ENCODE results near the gene HAAO. TPM values are rescaled to one million over a fixed set of nuclear protein-coding genes. Genes with fewer than 3 reads are reported as not detected.

HAAO gene
- total RNA-seq, 3 donors from 2014 or later: 4.4 to 6.2 (median 5.9) TPM

DNA sequence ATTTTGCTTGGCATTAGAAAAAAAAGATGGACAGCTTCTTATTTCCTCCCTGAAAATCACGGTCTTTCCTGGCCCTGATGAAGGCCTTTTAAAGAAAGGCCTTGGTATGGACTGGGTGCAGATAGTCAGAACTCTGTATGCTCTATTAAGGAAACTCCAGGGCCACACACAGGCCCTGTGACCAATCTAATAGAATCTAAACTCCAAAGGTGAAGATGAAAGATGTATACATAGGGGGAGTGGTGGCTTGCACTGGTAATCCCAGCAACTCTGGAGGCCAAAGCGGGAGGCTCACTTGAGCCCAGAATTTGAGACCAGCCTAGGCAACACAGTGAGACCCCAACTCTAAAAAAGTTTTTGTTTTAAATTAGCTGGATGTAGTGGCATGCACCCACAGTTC is 65.7 kb downstream of the HAAO start:
- intact Hi-C loops (cut with DNase I; ENCODE audit: low total_unique reads): no loop called here
- H3K27me3 ChIP-seq: no peaks in the 10 kb centered on the region
- H3K4me3 ChIP-seq: no peak overlapping the region
- DNase-seq (ENCODE audit: low spot score in 2 of 2): no peak
- TF ChIP-seq POLR2A (IDR thresholded peaks at IDR 0.05): no peak
- TF ChIP-seq, protein P1, sequence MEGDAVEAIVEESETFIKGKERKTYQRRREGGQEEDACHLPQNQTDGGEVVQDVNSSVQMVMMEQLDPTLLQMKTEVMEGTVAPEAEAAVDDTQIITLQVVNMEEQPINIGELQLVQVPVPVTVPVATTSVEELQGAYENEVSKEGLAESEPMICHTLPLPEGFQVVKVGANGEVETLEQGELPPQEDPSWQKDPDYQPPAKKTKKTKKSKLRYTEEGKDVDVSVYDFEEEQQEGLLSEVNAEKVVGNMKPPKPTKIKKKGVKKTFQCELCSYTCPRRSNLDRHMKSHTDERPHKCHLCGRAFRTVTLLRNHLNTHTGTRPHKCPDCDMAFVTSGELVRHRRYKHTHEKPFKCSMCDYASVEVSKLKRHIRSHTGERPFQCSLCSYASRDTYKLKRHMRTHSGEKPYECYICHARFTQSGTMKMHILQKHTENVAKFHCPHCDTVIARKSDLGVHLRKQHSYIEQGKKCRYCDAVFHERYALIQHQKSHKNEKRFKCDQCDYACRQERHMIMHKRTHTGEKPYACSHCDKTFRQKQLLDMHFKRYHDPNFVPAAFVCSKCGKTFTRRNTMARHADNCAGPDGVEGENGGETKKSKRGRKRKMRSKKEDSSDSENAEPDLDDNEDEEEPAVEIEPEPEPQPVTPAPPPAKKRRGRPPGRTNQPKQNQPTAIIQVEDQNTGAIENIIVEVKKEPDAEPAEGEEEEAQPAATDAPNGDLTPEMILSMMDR (IDR thresholded peaks at IDR 0.05): no peak
- no peak for TF ChIP-seq POLR2AphosphoS5 (IDR thresholded peaks at IDR 0.05)
- no peak overlapping the region for H3K27ac ChIP-seq
- peaks cover 0 to 7% of the 10 kb centered on the region in 2 donors for H3K9me3 ChIP-seq
- no peaks in the 10 kb centered on the region for H3K36me3 ChIP-seq
- H3K4me1 ChIP-seq: no peaks in the 10 kb centered on the region

DNA sequence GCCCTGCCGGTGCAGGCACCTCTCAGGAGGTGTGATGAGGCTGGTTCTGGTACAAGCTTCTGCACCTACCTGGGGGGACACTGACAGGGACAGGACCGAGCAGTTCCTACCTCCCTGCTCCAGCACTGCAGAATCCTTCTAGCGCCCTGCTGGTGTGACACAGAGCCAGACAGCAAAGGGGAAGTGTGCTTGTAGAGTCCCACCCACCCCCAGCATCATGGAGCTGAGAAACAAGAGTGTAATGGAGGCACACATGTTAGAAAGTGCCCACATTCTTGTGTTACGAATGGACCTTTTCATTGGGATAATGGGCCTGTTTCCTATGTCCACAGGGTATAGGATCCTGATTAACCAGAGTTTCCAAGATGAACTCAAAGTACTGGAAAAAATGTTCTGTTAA is 66.7 kb downstream of the HAAO start:
- no peaks in the 10 kb centered on the region for H3K36me3 ChIP-seq
- H3K9me3 ChIP-seq: peaks cover 0 to 7% of the 10 kb centered on the region in 2 donors
- no peaks in the 10 kb centered on the region for H3K27me3 ChIP-seq
- H3K4me3 ChIP-seq: no peak overlapping the region
- no peak for DNase-seq (ENCODE audit: low spot score in 2 of 2)
- intact Hi-C loops (cut with DNase I; ENCODE audit: low total_unique reads): no loop called here
- H3K27ac ChIP-seq: no peak overlapping the region
- no peaks in the 10 kb centered on the region for H3K4me1 ChIP-seq
- TF ChIP-seq, protein P1 (IDR thresholded peaks at IDR 0.05): no peak
- TF ChIP-seq POLR2A (IDR thresholded peaks at IDR 0.05) (no peak), POLR2AphosphoS5 (IDR thresholded peaks at IDR 0.05) (no peak)

DNA sequence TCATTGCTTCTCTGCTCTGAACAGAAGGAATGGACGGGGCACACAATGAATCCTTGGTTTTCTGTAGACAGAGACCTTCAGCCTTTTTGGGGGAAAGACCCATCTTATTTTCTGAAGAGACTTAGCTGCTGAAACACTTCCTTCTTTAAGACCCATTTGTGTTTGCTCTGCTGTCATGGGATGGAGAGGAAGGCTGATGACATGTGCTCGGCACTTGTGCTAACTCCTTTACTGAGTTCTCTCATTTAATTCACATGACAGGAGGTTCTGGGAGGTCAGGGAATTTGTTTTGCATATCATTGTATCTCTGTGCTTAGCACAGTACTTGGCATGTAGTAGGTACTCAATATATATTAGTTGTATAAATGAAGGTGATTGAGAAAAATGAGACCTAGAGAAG is 67.5 kb downstream of the HAAO start:
- Histone ChIP-seq H3K27ac (no peak overlapping the region), H3K4me1 (no peaks in the 10 kb centered on the region), H3K9me3 (peaks cover 0 to 7% of the 10 kb centered on the region in 2 donors), H3K36me3 (no peaks in the 10 kb centered on the region), H3K4me3 (no peak overlapping the region), H3K27me3 (no peaks in the 10 kb centered on the region)
- intact Hi-C loops (cut with DNase I; ENCODE audit: low total_unique reads): no loop called here
- DNase-seq (ENCODE audit: low spot score in 2 of 2): no peak
- TF ChIP-seq POLR2A (IDR thresholded peaks at IDR 0.05): no peak
- TF ChIP-seq POLR2AphosphoS5 (IDR thresholded peaks at IDR 0.05): no peak
- TF ChIP-seq, protein P1 (IDR thresholded peaks at IDR 0.05): no peak

DNA sequence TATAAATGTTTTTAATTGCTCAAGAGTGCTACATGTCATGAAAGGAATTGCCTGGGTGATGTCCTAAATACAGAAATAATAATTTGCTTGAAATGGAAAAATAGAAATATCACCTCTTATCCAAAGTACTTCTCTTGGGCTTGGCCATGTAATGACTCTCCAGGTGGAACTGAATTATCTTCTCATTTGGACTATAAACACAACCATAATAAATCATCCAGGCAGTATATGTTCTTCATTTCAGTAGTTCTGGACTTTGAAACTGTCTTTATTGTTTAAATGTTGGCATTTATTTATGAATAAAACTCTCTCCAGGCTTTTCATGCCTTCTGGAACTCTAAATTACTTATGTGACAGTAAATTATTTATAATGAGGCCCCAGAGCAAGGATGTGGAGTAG is 68.9 kb downstream of the HAAO start:
- TF ChIP-seq, protein P1 (IDR thresholded peaks at IDR 0.05): no peak
- TF ChIP-seq POLR2A (IDR thresholded peaks at IDR 0.05) (no peak), POLR2AphosphoS5 (IDR thresholded peaks at IDR 0.05) (no peak)
- intact Hi-C loops (cut with DNase I; ENCODE audit: low total_unique reads): no loop called here
- no peaks in the 10 kb centered on the region for H3K9me3 ChIP-seq
- H3K4me3 ChIP-seq: no peak overlapping the region
- H3K4me1 ChIP-seq: no peaks in the 10 kb centered on the region
- H3K27ac ChIP-seq: no peak overlapping the region
- no peaks in the 10 kb centered on the region for H3K36me3 ChIP-seq
- no peaks in the 10 kb centered on the region for H3K27me3 ChIP-seq
- no peak for DNase-seq (ENCODE audit: low spot score in 2 of 2)

DNA sequence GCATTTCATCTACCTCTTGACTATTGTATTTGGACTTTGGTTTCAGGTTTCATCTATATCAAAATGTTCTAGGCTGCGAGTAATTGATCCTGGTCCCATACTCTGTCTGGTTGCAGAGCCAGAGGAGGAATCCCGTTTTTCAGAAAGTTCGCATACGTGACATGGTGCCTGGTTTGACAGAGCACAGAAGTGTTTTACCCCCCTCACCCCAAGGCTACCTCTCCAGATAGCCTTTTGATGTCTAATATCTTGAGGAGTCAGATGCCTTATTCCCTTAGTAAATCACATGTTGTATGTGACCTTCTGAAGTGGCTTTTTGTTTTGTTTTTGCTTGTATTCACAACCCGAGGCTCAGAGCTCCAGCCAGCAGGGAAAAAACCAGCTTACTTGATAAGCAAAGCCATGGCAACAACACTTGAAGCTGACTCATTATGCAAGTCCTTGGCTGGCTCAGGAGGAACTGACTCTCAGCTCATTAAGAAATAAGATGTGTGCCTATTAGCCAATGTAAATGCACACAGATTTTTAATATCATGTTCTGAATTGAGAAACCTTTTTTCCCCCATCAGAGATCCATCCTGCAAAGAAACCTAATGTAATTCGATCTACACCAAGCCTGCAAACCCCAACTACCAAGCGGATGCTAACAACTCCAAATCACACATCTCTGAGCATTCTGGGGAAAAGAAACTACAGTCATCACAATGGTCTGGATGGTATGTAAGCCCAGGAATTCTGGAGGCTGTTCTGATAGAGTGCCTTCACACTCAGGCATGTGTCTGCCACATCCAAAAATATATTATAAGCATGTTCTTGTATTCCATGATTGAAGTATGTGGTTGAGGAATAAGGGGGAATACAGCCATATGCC is 69.8 kb downstream of the HAAO start:
- TF ChIP-seq POLR2A (IDR thresholded peaks at IDR 0.05) (no peak), POLR2AphosphoS5 (IDR thresholded peaks at IDR 0.05) (no peak)
- TF ChIP-seq, protein P1 (IDR thresholded peaks at IDR 0.05): no peak
- DNase-seq (ENCODE audit: low spot score in 2 of 2): peak in 1 of 2 donors; percentile 23
- no peak overlapping the region for H3K4me3 ChIP-seq
- intact Hi-C loops (cut with DNase I; ENCODE audit: low total_unique reads): no loop called here
- H3K9me3 ChIP-seq: no peaks in the 10 kb centered on the region
- H3K27me3 ChIP-seq: no peaks in the 10 kb centered on the region
- H3K4me1 ChIP-seq: no peaks in the 10 kb centered on the region
- no peak overlapping the region for H3K27ac ChIP-seq
- no peaks in the 10 kb centered on the region for H3K36me3 ChIP-seq
